ENCODE measurements around the gene AGMO.

- TF ChIP-seq, protein P1, sequence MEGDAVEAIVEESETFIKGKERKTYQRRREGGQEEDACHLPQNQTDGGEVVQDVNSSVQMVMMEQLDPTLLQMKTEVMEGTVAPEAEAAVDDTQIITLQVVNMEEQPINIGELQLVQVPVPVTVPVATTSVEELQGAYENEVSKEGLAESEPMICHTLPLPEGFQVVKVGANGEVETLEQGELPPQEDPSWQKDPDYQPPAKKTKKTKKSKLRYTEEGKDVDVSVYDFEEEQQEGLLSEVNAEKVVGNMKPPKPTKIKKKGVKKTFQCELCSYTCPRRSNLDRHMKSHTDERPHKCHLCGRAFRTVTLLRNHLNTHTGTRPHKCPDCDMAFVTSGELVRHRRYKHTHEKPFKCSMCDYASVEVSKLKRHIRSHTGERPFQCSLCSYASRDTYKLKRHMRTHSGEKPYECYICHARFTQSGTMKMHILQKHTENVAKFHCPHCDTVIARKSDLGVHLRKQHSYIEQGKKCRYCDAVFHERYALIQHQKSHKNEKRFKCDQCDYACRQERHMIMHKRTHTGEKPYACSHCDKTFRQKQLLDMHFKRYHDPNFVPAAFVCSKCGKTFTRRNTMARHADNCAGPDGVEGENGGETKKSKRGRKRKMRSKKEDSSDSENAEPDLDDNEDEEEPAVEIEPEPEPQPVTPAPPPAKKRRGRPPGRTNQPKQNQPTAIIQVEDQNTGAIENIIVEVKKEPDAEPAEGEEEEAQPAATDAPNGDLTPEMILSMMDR (IDR thresholded peaks at IDR 0.05; ENCODE audit: low read depth, low read length): no peak
- TF ChIP-seq POLR2A (IDR thresholded peaks at IDR 0.05; ENCODE audit: extremely low read depth, insufficient read length) (no peak), MAX (IDR thresholded peaks at IDR 0.05; ENCODE audit: low read depth, low read length) (no peak), MYC (IDR thresholded peaks at IDR 0.05; ENCODE audit: low read depth, low read length) (no peak)
Observed at GRCh38 chr7:15481132-15481531, 80.7 kb downstream of the AGMO start.
